HG02642 (cell line): Measurements from ENCODE around the gene ASCL4.
A peak's percentile ranks its signal among the peaks of the same experiment; 100 is the strongest.

ENCODE experiments used
- ATAC-seq: cut with Tn5 transposase; IDR thresholded peaks from one replicate; pipeline ENCODE4 v1.9.1; 2021; ENCODE audit warnings: mild to moderate bottlenecking; ENCODE audit not compliant: unreplicated experiment, poor library complexity

ASCL4 gene

DNA sequence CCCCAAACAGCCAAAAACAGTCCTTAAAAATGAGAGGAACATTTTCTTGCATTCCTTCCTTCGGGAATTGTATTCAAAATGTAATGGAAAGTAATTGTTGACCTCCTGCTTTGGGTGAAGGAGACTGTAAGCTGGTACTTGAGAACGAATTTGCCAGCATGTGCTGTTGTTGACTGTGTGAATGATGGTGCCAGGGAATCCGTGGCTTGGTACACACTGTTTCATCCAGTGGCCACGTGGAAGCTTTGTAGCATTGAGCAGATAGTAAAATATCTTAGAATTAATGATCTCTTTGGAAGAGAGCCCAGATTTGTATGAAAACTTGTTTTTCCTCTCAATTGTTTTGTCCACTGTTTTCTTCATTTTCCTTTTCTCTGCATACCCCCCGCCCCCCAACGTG is 1.7 kb downstream of the ASCL4 start:
- ATAC-seq, result no peak

DNA sequence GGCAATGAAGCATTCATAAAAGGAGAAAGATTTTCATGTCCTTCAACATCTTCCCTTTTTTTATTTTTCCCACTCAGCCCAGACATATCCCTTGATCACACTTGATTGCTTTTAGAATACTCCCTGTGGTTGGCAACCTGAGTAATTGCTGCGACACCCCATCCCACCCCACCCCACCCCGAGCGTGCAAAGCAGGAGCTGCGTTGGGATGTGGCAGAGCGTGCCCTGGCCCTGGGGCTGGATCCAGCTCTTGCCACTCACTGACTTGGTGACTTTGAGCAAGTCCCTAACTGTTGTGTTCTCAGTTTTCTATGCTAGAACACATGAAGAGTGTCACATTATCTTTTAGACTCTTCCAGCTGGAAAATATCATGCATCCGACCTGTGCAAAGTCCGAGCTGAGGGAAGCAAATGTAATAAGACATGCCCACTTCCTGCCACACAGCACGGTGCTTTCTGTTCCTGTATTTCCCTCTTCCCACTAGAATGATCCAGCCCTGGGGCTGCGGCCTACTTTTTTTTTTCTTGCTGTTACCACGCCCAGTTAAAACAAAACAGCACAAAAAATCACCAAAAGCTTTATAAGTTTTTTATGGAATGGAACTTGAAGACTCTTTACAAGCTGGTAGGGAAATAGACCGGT is 4.0 kb downstream of the ASCL4 start:
- ATAC-seq, result no peak

DNA sequence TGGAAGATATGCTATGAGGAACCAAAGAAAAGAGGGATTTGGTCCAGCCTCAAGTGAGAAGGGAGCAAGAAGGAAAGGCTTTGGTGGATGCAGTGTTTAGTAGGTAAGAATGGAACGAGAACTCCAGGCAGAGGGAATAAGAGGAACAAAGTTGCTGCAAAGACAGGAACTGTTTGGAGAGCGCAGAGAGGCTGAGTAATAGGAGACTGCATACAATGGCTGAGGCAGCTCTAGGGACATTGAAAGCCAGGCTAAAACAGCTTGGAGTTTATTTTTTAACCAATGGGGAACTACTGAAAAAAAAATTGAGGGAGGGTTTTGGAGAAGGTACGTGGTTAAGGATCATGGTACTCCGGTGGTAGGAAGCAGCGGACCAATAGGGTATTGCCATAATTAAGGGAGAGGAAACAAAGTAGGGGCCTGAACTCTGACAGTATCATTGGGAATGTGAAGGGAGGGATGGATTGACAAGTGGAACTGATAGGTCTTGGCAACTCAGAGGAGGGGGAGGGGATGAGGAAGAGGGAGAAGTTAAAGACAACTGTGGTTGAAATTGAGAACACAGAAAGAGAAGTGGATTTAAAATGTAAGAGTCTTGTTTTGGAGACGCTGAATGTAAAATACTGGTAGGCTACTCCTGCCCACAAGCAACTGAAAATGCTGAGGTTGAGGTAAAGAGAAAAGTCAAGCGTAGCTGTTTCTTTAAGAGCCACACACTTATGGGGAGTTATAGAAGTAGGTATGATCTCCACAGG is 4.8 kb downstream of the ASCL4 start:
- peak; percentile 64 for ATAC-seq

DNA sequence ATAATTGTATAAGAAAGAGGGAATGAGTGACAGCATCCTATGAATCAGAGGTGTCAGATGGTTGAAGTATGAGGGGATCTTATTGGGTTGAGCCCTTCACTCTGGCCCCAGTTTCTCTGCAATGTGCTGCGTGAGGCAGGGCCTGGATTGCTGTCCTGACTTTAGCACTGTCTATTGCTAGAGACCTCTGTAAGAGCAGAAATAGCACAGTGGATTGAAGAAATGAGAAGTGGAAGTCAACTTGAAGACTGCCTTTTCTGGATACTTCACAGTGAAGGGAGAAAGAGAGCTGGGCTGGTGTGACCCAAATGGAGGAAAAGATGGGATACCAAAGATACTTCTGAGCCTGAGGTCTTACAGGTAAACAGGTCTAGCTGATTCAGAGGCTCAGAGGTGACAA is 5.8 kb downstream of the ASCL4 start:
- ATAC-seq, result no peak

DNA sequence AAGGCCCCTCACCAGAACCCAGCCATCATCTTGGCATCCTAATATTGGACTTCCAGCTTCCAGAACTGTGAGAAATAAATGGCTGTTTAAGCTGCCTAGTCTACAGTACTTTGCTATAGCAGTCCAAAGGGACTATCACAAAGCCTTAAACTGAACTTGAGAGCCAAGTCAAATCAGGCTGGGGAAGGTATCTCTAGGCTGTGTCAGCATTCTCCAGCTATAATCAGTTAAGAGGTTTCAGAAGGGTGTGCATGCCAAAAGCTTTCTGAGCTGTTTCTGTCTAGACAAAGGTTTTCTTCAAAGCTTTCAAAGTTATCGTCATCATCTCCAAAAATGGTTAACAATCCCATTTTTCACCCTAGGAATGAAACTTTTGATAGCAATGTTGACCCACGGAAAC is 7.6 kb downstream of the ASCL4 start:
- ATAC-seq, result no peak

DNA sequence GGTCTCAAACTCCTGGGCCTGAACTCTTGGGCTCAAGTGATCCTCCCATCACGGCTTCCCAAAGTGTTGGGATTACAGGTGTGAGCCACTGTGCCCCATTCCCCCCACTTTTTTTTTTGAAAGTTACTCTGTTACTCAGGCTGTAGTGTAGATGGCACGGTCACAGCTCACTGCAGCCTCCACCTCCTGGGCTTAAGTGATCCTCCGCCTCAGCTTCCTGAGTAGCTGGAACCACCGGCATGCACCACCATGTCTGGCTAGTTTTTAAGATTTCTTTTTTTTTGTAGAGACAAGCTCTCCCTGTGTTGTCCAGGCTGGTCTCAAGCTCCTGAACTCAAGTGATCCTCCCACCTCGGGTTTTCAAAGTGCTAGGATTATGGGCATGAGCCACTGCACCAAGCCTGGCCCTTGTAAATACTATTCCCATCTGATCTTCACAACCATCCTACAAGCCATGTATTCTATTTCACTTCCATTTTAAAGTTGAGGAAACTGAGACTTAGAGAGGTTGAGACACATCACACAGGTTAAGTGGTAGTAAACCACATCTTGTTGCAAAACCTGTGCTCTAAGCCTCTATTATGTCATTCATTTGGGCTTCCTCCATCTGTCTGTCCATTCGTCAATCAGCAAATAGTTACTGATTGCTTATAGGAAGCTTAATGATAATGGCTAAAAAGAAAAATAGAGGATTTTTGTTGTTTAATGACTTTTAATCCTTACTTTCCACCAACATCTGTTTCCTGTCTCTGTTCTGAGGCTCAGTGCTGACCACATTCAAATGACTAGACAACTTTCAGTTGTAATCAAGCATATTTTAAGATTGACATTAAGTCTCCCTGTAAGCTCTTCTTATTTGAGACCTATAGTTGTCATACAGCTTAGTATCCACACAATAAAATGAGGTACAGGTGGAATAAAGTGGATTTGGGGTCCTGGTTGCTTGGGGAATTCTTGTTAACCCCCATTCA is 9.2 kb downstream of the ASCL4 start:
- ATAC-seq, result peak; percentile 63

DNA sequence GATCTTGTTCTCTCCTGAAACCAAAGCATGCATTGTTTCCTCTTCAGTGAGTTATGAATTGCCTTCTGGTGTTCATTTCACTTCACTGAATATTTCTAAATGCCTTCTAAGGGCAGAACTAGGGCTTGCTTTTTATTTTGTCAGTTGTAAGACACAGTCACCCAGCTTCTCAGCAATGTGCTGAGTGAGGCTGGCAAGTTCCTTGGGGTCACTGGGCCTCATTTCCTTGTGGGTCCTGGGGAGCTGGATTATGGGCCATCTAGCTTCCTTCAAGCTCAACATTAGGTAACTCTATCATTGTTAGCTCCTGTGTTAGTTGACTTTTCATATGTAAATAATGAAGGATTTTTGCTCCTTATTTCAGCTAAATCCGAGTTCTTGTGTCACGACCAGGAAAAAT is 13.8 kb downstream of the ASCL4 start:
- ATAC-seq, result no peak

DNA sequence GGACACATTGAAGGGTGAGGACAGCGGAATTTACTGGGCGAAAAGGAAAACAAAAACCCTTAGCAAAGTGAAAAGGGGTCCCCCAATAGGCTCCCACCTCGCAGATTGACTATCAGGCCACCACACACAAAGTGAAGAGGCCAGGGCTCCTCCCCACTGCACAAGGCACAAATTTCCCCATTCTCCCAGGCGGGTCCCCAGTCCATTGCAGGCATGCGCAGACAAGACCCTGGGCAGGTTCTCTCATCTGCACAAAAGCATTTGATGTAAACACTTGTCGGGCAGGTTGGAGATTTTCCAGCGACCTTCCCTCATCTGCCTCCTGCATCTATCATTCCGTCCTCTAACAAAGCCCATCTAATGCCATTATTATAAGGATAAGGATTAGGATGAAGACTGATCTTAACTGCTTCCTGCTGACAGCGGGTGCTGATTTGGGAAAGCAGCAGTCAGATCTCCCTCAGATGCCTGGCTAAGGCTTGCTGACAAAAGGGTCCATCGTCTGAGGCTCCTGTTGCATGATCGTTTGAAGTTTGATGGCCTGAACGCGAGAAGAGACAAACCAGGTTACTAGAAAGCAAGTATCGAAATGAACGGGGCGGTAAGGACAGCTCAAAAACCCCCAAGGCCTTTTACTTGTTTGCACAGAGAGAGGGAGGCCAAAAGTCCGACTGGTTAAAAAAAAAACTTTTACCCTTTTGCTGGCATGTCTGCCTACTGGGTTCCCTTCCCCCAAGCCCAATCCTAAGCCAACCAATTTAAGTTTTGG is 14.4 kb downstream of the ASCL4 start:
- no peak for ATAC-seq

DNA sequence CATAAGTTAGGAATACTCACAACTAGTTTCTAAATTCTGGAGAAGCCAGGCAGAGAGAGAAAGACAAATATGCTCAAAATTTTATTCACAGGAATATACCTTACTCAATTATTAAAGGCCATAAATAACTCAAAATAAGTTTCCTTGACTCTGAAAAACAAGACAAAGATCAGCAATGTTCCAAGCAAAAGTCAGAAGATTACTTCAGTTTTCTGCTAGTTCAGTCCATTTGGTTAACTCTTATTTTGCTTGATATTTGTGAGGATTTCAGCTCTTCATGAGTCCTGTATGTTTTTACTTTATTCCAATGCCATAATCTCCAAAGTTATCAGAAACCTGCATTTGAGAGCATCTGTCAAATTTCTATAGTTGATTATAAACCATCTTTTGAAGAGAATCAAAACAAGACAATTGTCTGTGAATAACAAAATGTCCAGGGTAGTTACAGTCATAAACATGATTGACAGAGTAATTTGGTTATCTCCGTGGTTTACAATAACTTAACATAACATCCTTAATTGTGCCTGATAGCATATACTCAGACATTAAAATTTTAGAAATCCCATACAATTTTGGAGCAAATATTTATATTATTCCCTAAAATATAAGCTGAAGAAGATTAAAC is 17.1 kb downstream of the ASCL4 start:
- no peak for ATAC-seq

DNA sequence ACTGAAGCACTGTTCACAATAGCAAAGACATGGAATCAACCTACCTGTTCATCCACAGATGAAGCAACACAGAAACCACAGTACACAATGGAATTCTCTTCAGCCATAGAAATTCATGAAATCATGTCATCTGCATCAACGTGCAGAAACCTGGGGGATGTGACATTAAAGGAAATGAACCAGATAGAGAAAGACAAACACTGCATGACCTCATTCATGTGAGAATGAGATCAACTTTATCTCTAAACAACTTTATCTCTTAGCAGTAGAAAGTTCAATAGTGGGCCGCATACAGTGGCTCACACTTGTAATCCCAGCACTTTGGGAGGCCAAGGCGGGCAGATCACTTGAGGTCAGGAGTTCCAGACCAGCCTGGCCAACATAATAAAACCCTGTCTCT is 19.9 kb downstream of the ASCL4 start:
- ATAC-seq, result no peak

DNA sequence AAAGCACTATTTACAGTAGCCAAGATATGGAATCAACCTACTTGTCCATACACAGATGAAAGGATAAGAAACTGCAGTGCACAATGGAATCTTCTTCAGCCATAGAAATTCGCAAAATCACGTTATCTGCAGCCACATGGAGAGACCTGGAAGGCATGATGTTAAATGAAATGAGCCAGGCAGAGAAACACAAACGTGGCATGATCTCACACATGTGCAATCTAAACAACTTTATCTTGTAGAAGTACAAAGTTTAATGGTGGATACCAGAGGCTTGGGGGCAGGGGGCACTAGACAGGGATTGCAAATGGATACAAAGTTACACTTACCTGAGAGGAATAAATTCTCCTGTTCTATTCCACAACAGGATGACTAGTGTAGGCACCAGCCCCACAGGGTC is 24.1 kb downstream of the ASCL4 start:
- ATAC-seq, result no peak

DNA sequence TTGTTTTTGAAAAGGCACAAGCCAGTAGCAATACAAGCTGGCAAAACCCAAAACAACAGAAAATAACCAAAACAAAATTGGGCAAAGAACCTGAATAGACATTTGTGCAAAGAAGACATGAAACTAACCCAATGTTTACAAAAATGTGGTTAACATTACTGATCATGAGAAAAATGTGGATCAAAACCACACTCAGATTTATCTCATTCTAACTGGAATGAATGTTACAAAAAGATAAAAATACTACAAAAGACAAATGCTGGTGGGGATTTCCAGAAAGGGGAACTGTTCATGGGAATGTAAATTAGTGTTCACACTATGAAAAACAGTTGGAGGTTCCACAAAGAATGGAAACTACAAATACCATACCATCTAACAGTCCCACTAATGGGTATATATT is 26.6 kb downstream of the ASCL4 start:
- no peak for ATAC-seq

DNA sequence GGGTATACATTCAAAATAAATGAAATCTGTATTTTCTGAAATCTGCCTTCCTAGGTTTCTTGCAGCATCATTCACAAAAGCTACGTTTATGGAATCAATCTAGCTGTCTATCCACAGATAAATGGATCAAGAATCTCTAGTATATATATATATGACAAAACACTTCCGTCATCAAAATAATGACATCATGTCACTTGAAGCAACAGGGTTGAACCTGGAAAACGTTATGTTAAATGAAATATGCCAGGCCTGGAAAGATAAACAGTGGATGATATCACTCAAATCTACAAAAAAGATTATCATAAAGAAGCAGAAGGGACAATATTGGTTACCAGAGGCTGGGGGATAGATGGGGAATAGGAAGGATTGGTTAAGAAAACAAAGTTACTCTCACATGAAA is 28.6 kb downstream of the ASCL4 start:
- no peak for ATAC-seq

DNA sequence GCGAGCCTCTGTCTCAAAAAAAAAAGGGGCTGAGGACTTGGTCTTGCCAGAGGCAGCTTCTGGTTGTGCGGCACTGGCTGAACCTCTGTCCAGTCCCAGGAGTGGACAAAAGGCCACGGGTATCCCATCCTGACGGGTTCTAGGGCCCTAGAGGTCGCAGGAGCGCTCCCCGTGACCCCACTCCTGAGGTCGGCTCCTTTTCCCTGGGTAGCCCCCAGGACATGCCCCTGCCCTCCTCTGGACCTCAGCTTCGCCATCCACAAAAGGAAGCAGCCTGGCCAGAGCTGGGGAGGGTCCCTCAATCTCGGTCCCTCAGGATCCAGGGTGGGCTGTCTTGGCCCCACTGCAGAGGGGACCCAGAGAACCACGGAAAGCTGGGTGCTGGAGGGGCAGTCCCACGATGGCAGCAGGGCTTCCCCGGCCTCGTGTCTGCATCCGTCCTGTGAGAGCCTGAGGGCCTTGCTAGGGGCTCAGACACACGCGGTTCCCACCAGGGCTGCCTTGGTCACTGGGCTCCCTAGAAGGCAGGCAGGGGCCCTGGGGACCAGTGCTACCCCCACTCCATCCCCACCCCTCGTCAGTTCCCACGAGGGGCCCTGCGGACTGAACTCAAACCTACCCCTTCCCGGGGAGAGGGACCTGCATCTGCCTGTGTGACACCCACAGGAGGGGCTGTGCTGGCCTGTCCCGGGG is 31.1 kb downstream of the ASCL4 start:
- no peak for ATAC-seq

DNA sequence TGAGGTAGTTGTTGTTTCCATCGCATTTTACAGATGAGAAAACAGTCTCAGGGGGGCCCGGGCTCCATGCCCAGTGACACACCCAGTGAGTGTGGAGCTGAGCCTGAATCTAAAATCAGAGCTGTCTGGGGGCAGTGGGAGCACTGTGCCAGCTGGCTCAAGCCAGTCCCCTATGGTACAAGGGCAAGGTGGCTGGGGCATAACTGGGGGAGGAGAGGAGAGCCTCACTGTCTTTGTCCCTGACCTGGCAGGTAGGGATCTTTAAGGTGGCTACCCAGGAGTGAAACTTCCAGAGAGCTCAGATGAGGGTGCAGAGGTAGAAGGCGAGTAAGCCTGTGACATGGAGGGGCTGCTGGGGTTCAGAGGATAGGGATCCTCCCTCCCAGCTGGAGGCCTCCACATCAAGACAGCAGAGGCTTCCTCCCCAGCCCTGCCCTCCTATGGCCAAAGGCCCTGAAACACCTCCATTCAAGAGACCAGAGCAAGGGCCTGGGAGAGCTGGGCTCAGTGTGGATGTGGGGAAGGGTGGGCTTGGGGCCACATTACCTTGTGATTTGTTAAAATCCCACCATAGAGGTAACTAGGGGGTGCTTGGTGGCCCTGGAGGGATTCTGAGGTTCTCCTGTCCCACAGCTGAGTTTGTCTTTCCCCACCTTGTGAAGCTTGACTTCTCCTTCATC is 33.1 kb downstream of the ASCL4 start:
- ATAC-seq, result no peak

DNA sequence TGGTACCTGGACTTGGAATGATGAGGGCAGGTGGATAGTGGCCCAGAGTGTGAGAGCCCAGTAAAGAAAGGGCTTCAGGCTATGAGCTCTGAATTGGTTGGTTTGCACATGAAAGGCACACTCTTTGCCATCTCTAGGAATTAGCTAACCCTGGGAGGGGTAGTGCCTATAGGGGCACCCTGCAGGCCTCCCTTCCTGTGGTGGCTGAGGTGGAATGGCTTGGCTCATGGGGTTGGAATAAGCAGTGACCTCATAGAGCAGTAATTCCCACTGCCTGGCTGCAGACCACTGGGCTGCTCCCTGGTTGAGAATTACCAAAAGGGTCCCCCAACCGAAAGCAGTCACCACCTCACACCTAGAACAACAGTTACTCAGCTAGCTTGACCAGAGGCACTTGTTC is 42.7 kb downstream of the ASCL4 start:
- no peak for ATAC-seq

DNA sequence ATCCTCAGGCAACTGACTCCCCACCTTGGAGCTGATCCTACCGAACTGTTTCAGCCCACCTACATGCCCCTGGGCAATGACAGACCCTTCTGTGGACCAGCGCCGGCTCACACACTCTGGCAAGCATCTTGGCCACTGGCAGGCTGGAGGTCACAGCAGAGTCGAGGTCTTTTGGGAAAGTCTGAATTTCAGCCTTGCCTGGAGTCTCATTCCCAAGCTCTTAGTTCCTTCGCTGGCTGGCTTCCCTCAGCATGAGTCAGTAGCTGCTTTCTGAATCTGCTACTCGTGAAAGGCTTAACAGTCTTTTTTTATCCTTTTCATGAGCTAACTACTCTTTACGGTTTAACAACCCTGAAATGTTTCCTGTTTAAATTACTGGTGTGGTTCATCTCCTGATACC is 44.5 kb downstream of the ASCL4 start:
- no peak for ATAC-seq

DNA sequence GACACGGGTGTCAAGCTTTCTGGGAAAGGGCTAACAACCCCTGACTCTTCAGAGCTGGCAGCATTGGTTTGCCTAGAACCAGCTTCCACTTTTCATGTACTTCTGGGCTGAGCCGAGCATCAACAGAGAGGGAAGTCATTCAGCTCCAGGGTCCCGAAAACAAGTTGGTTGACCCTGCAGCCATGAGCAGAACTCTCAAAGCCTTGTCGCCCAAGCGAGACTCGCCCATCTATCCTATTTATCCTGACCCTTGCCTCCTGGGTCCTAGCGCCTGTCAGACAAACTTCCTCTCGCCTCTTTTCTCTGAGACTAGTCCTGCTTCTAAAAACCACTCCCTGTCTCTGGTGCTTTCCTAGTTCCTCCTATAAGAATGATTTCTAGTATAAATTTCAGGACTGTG is 47.9 kb downstream of the ASCL4 start:
- no peak for ATAC-seq
